HG03095 (cell line): ENCODE data around the gene NKTR.
A peak's percentile ranks its signal among the peaks of the same experiment; 100 is the strongest.

ENCODE experiments used
- ATAC-seq: cut with Tn5 transposase; IDR thresholded peaks from one replicate; pipeline ENCODE4 v1.9.1; 2021; ENCODE audit warnings: moderate library complexity; ENCODE audit not compliant: unreplicated experiment

NKTR gene

GRCh38 chr3:42660898-42661297 is 60.4 kb downstream of the NKTR start:
- no peak for ATAC-seq

- no peak for ATAC-seq
These were observed 61.1 kb downstream of the NKTR start for GRCh38 chr3:42661593-42662022.

- no peak for ATAC-seq
These were observed 61.7 kb downstream of the NKTR start for GRCh38 chr3:42662037-42662812.

- no peak for ATAC-seq
These were observed 62.5 kb downstream of the NKTR start for GRCh38 chr3:42662813-42663535.

GRCh38 chr3:42663581-42664437 is 63.3 kb downstream of the NKTR start:
- peak; percentile 64 for ATAC-seq

- no peak for ATAC-seq
These were observed 63.9 kb downstream of the NKTR start for GRCh38 chr3:42664438-42664803.

GRCh38 chr3:42665050-42665878 is 64.8 kb downstream of the NKTR start:
- no peak for ATAC-seq

GRCh38 chr3:42666022-42666421 is 65.5 kb downstream of the NKTR start:
- ATAC-seq, result no peak

- no peak for ATAC-seq
These were observed 66.1 kb downstream of the NKTR start for GRCh38 chr3:42666577-42666998.

- ATAC-seq, result no peak
These were observed 66.6 kb downstream of the NKTR start for GRCh38 chr3:42667096-42667522.

- ATAC-seq, result no peak
These were observed 67.3 kb downstream of the NKTR start for GRCh38 chr3:42667523-42668412.

GRCh38 chr3:42668413-42668760 is 67.9 kb downstream of the NKTR start:
- no peak for ATAC-seq

- ATAC-seq, result no peak
These were observed 68.3 kb downstream of the NKTR start for GRCh38 chr3:42668793-42669217.

GRCh38 chr3:42670051-42670576 is 69.6 kb downstream of the NKTR start:
- ATAC-seq, result no peak

GRCh38 chr3:42670670-42671069 is 70.2 kb downstream of the NKTR start:
- no peak for ATAC-seq

- ATAC-seq, result no peak
These were observed 72.0 kb downstream of the NKTR start for GRCh38 chr3:42672515-42672914.

GRCh38 chr3:42673082-42673481 is 72.6 kb downstream of the NKTR start:
- no peak for ATAC-seq

- no peak for ATAC-seq
These were observed 73.7 kb downstream of the NKTR start for GRCh38 chr3:42674146-42674545.

- no peak for ATAC-seq
These were observed 75.4 kb downstream of the NKTR start for GRCh38 chr3:42675909-42676308.
